HL-60/S4 (cell line): Measurements from ENCODE around the gene KRT17.
"Not testable (repeated sequence)": the region's sequence is repeated elsewhere in the genome, so short reads cannot be mapped to it uniquely, and the experiment has no call there.

ENCODE experiments used
- in situ Hi-C: fragments of 300-500 bp; cut with MboI; formaldehyde crosslinking; loops from 2 replicates; pipeline ENCODE4 v1.14.3; 2022; ENCODE audit warnings: low sequenced_read_pairs

KRT17 gene

GRCh38 chr17:41636652-41637051 lies 12.3 kb upstream of the KRT17 start:
- in situ Hi-C loops, result no loop called here

- in situ Hi-C loops, result no loop called here
Observed at GRCh38 chr17:41635121-41636097, 11.0 kb upstream of the KRT17 start.

- in situ Hi-C loops, result no loop called here
Observed at GRCh38 chr17:41634639-41635038, 10.3 kb upstream of the KRT17 start.

- in situ Hi-C loops, result no loop called here
Observed at GRCh38 chr17:41633556-41634199, 9.3 kb upstream of the KRT17 start.

GRCh38 chr17:41632482-41633105 lies 8.2 kb upstream of the KRT17 start:
- in situ Hi-C loops, result no loop called here

GRCh38 chr17:41631898-41632285 lies 7.5 kb upstream of the KRT17 start:
- in situ Hi-C loops, result no loop called here

- in situ Hi-C loops, result no loop called here
Observed at GRCh38 chr17:41631025-41631897, 6.9 kb upstream of the KRT17 start.

GRCh38 chr17:41629826-41630670 lies 5.7 kb upstream of the KRT17 start:
- in situ Hi-C loops, result no loop called here

- in situ Hi-C loops, result no loop called here
Observed at GRCh38 chr17:41629316-41629715, 4.9 kb upstream of the KRT17 start.

GRCh38 chr17:41628621-41629255 lies 4.4 kb upstream of the KRT17 start:
- in situ Hi-C loops, result not testable (repeated sequence)

- in situ Hi-C loops, result not testable (repeated sequence)
Observed at GRCh38 chr17:41628073-41628370, 3.6 kb upstream of the KRT17 start.

GRCh38 chr17:41627316-41628072 lies 3.1 kb upstream of the KRT17 start:
- in situ Hi-C loops, result no loop called here

- in situ Hi-C loops, result not testable (repeated sequence)
Observed at GRCh38 chr17:41626914-41627295, 2.5 kb upstream of the KRT17 start.

GRCh38 chr17:41626028-41626913 lies 1.9 kb upstream of the KRT17 start:
- in situ Hi-C loops, result not testable (repeated sequence)

GRCh38 chr17:41625602-41626001 lies 1.2 kb upstream of the KRT17 start:
- in situ Hi-C loops, result no loop called here

GRCh38 chr17:41623184-41623861 lies 1.1 kb downstream of the KRT17 start:
- in situ Hi-C loops, result not testable (repeated sequence)
